Measurements from ENCODE around the gene TRMT112. TPM values are rescaled to one million over a fixed set of nuclear protein-coding genes. Genes with fewer than 3 reads are reported as not detected.

The TRMT112 gene
- total and polyA plus RNA-seq, 2 of the 8 experiments (the other 6 are each of a cell fraction or from before 2014, with no cell fraction given) = 300 to 650 TPM

GRCh38 chr11:64298966-64299846, 18.2 kb downstream of the TRMT112 start (continued):
- TF ChIP-seq SUZ12 (IDR thresholded peaks at IDR 0.05; ENCODE audit: low read length) = peak; percentile 96
- no peak for TF ChIP-seq BACH1 (IDR thresholded peaks at IDR 0.05; ENCODE audit: low read length)
- TF ChIP-seq USF2 (IDR thresholded peaks at IDR 0.05; ENCODE audit: low read length) = no peak
- no peak for TF ChIP-seq GTF2F1 (IDR thresholded peaks at IDR 0.05; ENCODE audit: borderline replicate concordance, low read depth, low read length)
- no peak for TF ChIP-seq RAD21 (IDR thresholded peaks at IDR 0.05 in 1 of 2, conservative IDR thresholded peaks at IDR 0.05 in 1 of 2; ENCODE audit: low read depth in 2 of 2, low read length in 2 of 2)
- TF ChIP-seq SIRT6 (IDR thresholded peaks at IDR 0.05; ENCODE audit: low read length) = no peak
- TF ChIP-seq TAF1 (IDR thresholded peaks at IDR 0.05; ENCODE audit: low read depth, low read length) = no peak
- TF ChIP-seq SIX5 (IDR thresholded peaks at IDR 0.05; ENCODE audit: low read depth, low read length) = no peak
- no peak for TF ChIP-seq TEAD4 (IDR thresholded peaks at IDR 0.05; ENCODE audit: low read depth, low read length)
- TF ChIP-seq NRF1 (IDR thresholded peaks at IDR 0.05; ENCODE audit: low read depth, low read length) = no peak
- no peak for TF ChIP-seq RNF2 (IDR thresholded peaks at IDR 0.05; ENCODE audit: borderline replicate concordance, low read depth, low read length, missing control alignments, poor library complexity, severe bottlenecking)
- no peak for TF ChIP-seq HDAC2 (IDR thresholded peaks at IDR 0.05; ENCODE audit: borderline replicate concordance in 1 of 2, low read depth in 2 of 2, low read length in 2 of 2)
- peak; percentile 29 for TF ChIP-seq KDM4A (IDR thresholded peaks at IDR 0.05; ENCODE audit: low read depth, low read length, severe bottlenecking)
